Right kidney (tissue), 1 donor: ENCODE measurements around the gene ADGRD2.

Source experiments
- DNase-seq: peaks from one replicate; pipeline ENCODE4 v3.0.0-alpha.2; 2016

ADGRD2 gene

GRCh38 chr9:124438091-124438490 lies 12.2 kb upstream of the ADGRD2 start:
- DNase-seq, result no peak

GRCh38 chr9:124439086-124439485 lies 11.2 kb upstream of the ADGRD2 start:
- DNase-seq, result no peak

GRCh38 chr9:124439686-124440243 lies 10.5 kb upstream of the ADGRD2 start:
- no peak for DNase-seq

- no peak for DNase-seq
These were observed 9.5 kb upstream of the ADGRD2 start for GRCh38 chr9:124440786-124441185.

- no peak for DNase-seq
These were observed 9.0 kb upstream of the ADGRD2 start for GRCh38 chr9:124441291-124441690.

GRCh38 chr9:124442379-124442778 lies 7.9 kb upstream of the ADGRD2 start:
- no peak for DNase-seq

- no peak for DNase-seq
These were observed 7.4 kb upstream of the ADGRD2 start for GRCh38 chr9:124442826-124443225.

GRCh38 chr9:124443625-124444024 lies 6.6 kb upstream of the ADGRD2 start:
- DNase-seq, result no peak

GRCh38 chr9:124444166-124444565 lies 6.1 kb upstream of the ADGRD2 start:
- DNase-seq, result no peak

- DNase-seq, result no peak
These were observed 3.0 kb upstream of the ADGRD2 start for GRCh38 chr9:124447297-124447661.

GRCh38 chr9:124448019-124448418 lies 2.2 kb upstream of the ADGRD2 start:
- no peak for DNase-seq

GRCh38 chr9:124449381-124450151 lies 685 bp upstream of the ADGRD2 start:
- no peak for DNase-seq

- no peak for DNase-seq
These were observed 845 bp downstream of the ADGRD2 start for GRCh38 chr9:124450931-124451661.

- DNase-seq, result no peak
These were observed 2.1 kb downstream of the ADGRD2 start for GRCh38 chr9:124452326-124452725.

GRCh38 chr9:124452841-124453585 lies 2.8 kb downstream of the ADGRD2 start:
- DNase-seq, result no peak

- no peak for DNase-seq
These were observed 3.4 kb downstream of the ADGRD2 start for GRCh38 chr9:124453586-124454191.

GRCh38 chr9:124454296-124454695 lies 4.0 kb downstream of the ADGRD2 start:
- no peak for DNase-seq

- no peak for DNase-seq
These were observed 4.7 kb downstream of the ADGRD2 start for GRCh38 chr9:124454791-124455443.

- DNase-seq, result no peak
These were observed 5.6 kb downstream of the ADGRD2 start for GRCh38 chr9:124455820-124456219.

- DNase-seq, result no peak
These were observed 6.3 kb downstream of the ADGRD2 start for GRCh38 chr9:124456341-124457078.
